Neural progenitor cell (in vitro differentiated cells): ENCODE measurements around the gene RCE1.

ENCODE experiments used
- EZH2 ChIP-seq: fragments of 200-600 bp; sonication (generic); IDR thresholded peaks from 2 replicates; pipeline ENCODE4 v1.6.1; 2017; ENCODE audit warnings: antibody characterized with exemption, mild to moderate bottlenecking, moderate library complexity
- TF ChIP-seq, protein P1 (sequence below): fragments of 200-600 bp; sonication (generic); IDR thresholded peaks from 2 replicates; pipeline ENCODE4 v1.5.1; 2017; ENCODE audit warnings: antibody characterized with exemption, mild to moderate bottlenecking

DNA sequence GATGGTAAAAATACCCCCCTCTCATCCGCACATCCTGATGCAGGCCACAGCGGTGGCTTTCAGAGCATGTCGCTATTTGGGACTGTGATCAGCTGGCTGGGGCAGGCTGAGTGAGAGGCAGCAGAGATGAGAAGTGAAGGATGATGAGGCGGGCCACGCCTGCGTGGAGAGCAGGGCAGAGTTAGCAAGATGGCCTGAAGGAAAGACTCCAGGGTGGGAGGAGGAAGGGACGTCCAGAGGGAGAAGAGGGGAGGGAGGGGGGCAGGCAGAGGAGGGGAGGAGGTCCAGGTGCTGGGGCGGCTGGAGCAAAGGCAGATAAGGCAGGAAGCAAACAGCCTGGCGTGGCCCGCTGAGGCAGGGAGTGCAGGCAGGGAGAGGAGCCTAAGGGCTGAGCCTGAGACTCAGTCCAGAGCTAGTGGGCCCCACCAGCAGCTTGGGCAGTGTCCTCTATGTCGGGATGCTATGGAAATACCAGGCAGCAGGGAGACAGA is 42.8 kb downstream of the RCE1 start:
- TF ChIP-seq, protein P1, sequence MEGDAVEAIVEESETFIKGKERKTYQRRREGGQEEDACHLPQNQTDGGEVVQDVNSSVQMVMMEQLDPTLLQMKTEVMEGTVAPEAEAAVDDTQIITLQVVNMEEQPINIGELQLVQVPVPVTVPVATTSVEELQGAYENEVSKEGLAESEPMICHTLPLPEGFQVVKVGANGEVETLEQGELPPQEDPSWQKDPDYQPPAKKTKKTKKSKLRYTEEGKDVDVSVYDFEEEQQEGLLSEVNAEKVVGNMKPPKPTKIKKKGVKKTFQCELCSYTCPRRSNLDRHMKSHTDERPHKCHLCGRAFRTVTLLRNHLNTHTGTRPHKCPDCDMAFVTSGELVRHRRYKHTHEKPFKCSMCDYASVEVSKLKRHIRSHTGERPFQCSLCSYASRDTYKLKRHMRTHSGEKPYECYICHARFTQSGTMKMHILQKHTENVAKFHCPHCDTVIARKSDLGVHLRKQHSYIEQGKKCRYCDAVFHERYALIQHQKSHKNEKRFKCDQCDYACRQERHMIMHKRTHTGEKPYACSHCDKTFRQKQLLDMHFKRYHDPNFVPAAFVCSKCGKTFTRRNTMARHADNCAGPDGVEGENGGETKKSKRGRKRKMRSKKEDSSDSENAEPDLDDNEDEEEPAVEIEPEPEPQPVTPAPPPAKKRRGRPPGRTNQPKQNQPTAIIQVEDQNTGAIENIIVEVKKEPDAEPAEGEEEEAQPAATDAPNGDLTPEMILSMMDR: no peak
- no peak for TF ChIP-seq EZH2
